HG03039 (cell line): Measurements from ENCODE around the gene PHC2.

Experiments
- ATAC-seq: cut with Tn5 transposase; IDR thresholded peaks from one replicate; pipeline ENCODE4 v1.9.1; 2021; ENCODE audit warnings: mild to moderate bottlenecking, moderate library complexity; ENCODE audit not compliant: unreplicated experiment

The PHC2 gene

GRCh38 chr1:33373606-33374005 is 57.3 kb downstream of the PHC2 start:
- ATAC-seq: no peak

GRCh38 chr1:33372677-33373076 is 58.2 kb downstream of the PHC2 start:
- no peak for ATAC-seq

GRCh38 chr1:33372162-33372561 is 58.7 kb downstream of the PHC2 start:
- ATAC-seq: no peak

DNA sequence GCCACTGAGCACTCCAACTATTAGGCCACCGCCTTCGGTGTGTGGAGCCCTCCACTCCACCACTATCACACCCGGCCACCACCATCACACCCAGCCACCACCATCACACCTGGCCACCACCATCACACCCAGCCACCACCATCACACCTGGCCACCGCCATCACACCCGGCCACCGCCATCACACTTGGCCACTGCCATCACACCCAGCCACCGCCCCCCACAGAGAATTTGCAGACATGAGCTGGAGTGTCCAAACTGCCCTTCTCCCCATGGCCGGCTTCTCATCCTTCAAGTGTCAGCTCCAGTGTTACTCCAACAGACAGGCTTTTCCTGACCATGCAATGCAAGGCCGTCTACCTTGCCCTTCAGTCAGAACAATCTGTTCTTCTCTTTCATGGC is 59.6 kb downstream of the PHC2 start:
- no peak for ATAC-seq

GRCh38 chr1:33370827-33371226 is 60.1 kb downstream of the PHC2 start:
- ATAC-seq: no peak

DNA sequence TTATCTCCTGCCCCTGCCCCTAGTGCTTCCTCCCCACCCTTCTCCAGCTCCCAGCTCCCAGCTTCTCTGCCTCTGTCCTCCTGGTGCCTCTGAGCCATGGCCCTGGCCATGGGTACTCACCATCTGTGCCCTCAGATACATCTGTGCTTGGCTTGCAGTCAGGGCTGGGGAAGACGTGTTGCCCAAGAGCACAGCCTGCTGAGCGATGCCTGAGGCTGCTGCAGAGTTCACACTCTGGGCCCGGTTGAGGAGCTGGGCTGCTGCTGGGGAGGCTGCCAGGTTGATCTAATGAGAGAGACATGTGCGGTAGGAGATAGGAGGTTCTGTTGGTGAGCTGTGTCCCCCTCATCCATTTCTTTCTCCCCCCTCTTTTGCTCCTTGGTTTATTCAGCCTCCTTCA is 60.6 kb downstream of the PHC2 start:
- no peak for ATAC-seq

DNA sequence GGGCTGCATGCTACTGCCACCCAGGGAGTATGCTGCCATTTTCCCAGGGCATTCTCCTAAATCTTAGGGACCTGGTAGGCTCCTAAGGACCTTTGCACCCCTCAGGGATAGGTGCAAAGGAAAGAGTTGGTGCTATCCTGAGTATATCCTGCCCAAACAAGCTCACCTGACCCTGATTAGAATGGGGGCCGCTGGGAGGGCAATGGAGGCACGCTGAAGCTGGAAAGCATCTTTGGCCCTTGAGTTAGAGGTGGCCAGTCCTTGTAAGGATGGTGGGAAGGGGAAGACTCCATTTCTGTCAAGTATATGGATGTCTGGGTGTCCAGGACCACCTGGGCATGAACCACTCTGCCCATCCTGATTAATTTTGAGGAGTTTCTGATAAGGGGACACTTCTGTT is 61.1 kb downstream of the PHC2 start:
- ATAC-seq: no peak

GRCh38 chr1:33369081-33369480 is 61.8 kb downstream of the PHC2 start:
- ATAC-seq: no peak

DNA sequence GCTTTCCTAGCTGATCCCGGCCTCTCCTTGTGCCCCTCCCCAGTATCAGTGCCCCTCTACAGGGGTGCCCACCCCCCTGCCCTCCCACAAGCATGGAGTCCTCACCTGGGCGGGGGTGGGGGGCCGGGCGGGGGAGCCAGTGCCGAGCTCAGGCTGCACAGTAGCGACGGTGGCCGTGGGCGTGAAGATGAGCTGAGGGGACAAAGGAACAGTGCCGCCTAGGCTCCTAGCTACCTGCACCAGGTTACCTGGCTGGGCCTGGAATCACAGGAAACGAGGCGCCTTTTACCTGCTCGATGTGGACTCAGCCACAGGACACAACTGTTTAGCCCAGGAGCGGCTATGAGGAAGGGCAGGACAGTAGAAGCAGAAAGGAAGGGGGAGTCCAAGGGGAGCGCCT is 62.5 kb downstream of the PHC2 start:
- no peak for ATAC-seq

GRCh38 chr1:33367485-33368405 is 63.1 kb downstream of the PHC2 start:
- ATAC-seq: no peak

DNA sequence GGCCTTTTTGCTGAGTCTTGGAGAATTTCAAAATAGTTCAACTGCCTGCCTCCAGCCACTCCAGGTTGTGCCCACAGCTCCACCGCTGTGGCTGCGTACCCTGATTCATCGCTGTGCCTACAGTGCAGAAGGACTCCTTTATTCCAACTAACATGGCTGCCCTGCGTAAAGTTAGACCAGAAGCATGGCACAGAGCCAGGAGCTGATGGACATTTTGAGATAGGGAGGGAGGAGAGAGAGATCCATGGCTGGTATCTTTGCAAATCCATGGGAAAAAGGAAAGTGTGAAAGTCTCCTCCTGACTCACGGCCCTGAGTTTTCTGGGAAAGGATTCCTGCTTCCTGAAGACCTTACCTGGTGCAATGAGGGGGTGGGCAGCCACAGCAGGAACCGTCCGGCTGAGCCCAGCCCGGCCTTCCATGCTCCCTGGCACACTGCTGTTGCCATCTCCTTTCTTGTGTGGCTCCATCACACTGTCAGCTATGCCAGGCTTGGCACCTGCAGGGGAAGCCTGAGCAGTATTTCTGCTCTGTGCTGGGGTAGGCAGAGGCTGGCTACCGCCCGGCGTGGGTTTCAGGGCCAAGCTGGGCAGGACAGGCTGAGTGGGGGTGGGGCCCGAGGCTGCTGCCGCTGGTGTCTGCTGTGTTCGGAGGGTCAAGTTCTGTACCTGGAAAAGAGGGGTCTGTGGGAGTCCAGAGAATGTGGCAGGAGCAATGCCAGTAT is 64.0 kb downstream of the PHC2 start:
- no peak for ATAC-seq

DNA sequence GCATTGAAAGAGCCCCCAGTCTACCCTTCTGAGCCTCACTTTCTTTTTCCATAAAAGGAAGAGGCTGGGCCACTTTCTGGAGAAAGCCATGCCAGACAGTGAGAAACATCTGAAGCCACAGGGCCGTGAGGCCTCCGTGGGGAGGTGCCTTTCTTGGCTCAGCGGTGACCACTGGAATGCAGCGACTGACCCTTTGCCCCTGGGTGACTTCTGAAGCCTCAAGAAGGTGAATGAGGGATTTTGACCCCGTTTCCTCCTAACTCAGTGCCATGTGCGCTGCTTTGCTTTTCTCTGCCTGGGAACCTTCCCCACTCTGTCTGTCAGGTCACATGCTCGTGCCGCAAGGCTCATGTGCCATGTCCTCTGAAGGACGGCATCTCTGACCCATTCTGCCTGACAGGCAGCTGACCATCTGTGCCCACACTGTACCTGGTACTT is 65.3 kb downstream of the PHC2 start:
- no peak for ATAC-seq

GRCh38 chr1:33364565-33364918 is 66.4 kb downstream of the PHC2 start:
- ATAC-seq: no peak

DNA sequence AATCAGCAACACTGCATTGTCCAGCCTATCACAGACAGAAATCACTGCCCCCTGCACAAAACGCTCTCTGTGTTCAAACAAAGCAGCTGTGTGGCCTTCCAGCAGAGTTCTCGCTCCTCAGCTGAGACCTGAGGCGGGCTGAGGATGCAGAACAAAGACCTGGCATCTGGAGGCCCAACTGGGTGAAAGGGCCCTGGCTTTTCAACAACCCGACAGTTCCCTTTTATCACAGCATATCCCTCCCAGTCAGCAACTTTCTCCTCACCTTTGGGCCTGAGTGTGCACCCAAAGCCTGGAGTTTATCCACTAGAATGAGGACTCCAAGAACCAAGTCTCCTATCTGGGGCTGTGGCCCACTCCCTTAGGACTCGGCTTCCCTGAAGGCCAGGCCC is 67.4 kb downstream of the PHC2 start:
- no peak for ATAC-seq

DNA sequence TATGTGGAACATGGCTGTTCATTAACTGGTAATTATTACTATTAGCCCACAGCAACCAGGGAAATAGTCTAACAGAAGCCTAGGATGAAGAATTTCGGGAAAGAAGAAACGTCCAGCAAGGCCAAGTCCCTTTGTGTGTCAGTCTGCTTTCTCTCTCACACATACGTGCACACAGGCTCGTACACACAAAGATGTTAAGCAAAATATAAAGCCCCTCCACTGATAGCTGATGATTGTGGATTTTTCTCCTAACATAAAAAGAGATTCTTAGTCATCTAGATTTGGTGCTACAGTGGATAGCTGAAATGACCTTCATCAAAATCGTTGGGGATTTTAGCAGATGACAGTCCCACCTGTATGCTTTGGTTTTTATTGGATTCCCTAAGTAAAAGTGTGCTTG is 67.9 kb downstream of the PHC2 start:
- no peak for ATAC-seq

DNA sequence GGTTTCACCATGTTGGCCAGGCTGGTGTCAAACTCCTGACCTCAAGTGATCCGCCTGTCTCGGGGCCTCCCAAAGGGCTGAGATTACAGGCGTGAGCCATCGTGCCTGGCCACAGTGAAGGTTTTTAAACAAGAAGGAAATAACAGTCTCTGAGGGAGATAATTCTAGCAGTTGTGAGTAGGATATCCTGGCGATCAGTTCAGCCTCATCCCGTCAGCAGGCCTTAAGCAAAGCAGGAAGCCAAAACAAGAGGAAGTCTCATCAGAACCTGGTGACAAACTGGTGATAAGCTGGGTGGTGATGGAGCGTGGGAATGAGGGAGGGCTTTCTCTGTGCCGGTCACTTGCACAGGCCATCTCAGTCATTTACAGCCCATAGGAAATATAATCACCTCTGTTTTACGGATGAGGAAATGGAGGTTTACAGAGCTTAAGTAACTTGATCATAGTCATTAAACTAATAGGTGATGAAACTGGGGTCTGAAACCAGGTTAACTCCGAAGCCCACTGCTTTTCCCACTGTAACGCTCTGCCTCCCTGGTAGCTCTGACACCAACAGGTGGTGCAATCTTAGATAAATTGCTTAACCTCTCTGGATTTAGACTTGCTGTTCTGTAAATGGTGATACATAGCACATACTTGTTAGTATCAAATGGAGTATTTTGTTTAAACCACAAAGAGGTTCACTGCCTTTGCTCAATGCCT is 69.2 kb downstream of the PHC2 start:
- ATAC-seq: no peak

- no peak for ATAC-seq
Measured at GRCh38 chr1:33360367-33360766, 70.5 kb downstream of the PHC2 start.

GRCh38 chr1:33359931-33360330 is 71.0 kb downstream of the PHC2 start:
- no peak for ATAC-seq

DNA sequence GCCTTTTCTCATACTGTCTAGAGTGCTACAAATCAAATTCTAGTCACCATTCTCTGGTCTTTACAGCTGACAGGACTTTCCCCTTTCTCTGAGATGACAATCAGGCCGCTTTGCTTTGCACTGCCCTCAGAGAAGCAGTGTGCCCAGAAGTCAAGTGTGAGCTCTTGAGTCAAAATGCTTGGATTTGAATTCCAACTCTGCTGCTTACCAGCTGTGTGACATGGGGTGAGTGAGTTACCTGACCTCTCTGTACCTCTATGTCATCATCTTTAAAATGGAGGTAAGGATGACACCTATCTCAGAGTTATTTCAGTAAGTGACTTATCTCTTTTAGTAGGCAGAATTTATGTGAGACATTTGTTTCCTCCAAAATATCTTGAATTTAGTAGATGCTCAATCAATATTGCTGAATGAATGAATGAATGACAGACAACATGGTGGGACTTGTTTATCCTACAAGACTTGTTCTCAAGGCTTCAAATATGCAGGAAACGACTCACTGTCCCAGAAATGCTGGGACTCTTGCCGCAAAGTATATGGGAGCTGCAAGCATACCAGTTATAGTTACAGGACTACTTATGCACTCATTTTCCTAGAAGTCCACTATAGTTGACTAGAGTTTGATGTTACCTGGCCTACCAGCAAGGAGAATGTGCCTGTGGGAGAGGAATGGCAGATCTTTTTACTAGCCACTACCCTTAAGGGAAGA is 71.9 kb downstream of the PHC2 start:
- no peak for ATAC-seq

DNA sequence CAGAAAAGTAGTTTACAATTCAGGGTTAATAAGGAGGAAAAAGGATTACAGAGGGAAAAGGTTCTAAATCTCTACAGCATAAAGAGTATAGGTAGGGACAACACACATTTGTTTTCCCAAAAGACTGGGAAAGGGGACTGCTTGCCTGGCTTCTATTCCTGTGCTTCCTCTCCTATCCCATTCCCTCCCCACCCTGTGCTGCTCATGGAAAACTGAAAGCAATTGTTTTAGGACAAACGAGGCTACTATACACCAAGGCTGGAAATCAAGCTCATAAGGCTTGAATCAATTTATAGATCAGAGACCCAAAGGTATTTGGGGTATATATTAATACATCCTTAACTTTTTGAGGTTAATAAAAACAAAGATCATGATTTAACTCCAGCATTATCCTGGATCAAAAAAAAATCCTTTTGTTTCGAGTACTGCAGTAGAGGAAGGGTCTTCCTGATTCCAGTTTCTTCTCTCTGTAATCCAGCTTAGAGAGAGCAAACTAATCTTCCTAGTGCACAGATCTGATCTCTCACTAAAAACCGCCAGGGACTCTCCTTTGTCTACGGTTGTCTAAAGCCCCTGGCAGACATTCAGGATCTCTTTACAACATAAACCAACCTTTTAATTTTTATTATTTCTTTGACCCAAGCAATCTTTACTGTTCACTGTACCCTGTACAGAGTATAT is 72.6 kb downstream of the PHC2 start:
- ATAC-seq: no peak

- ATAC-seq: no peak
Measured at GRCh38 chr1:33357099-33357498, 73.8 kb downstream of the PHC2 start.
